HG03432 (cell line): Measurements from ENCODE around the gene TEX13D.
"Not testable (repeated sequence)": the region's sequence is repeated elsewhere in the genome, so short reads cannot be mapped to it uniquely, and the experiment has no call there.

Source experiments
- ATAC-seq: cut with Tn5 transposase; IDR thresholded peaks from one replicate; pipeline ENCODE4 v1.9.1; 2021; ENCODE audit warnings: mild to moderate bottlenecking, moderate library complexity; ENCODE audit not compliant: unreplicated experiment

Gene TEX13D

DNA sequence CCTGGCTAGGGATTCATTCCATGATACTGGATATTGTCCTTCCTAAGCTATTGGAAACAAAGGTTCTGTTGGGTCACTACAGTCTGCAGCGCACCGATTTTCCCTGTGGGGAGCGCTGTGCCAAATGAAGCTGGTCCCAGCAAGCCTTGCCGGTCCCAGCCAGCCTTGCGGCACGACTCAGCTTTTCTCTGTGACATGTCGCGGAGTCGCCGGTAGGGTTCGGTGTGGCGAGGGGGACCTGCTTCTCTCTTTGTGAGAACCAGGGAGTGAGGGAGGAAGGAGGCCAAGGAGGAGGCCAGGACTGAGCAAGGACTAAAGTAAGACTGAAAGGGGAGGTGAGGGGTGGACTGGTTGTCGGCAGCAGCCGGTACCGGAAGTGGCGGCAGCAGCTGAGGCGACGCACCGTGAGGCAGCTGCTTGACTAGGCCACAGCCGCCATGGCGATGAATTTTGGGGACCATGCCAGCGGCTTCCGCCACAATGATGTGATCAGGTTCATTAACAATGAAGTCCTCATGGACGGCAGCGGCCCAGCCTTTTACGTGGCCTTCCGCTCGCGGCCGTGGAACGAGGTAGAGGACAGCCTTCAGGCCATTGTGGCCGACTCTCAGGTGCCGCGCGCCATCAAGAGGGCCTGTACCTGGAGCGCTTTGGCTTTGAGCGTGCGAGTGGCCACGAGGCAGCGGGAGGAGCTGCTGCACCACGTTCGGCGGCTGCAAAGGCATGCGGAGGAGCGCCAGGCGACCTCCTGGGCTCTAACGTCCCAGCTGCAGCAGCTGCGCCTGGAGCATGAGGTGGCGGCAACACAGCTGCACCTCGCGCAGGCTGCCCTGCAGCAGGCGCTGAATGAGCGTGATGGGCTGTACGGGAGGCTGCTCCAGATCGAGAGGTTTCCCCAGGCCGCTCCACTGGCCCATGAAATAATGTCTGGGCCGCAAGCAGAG is at the start of gene TEX13D:
TSS of gene TEX13D (plus strand) at position 180 of the 944 bp plus-strand sequence. CDS start at position 438, 258 bp downstream.
- no peak for ATAC-seq

DNA sequence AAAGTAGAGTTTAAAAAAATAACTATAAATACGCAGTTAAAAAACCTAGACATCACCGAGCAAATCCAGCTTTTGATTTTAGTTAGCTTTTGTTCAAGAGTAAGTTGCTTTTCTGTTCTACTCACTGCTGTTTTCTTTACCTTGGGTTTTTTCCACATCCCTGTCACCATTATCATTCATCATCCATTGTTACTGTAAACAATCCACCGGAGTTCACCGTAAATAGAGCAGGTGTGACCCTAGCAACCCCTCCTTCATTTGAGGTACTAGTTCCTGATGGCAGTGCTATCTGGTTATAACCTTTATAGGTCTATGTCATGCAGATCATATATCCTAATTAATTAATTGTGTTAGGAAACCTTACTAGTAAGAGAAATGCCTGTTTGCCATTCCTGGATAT is 43.0 kb upstream of the TEX13D start:
- ATAC-seq = no peak

DNA sequence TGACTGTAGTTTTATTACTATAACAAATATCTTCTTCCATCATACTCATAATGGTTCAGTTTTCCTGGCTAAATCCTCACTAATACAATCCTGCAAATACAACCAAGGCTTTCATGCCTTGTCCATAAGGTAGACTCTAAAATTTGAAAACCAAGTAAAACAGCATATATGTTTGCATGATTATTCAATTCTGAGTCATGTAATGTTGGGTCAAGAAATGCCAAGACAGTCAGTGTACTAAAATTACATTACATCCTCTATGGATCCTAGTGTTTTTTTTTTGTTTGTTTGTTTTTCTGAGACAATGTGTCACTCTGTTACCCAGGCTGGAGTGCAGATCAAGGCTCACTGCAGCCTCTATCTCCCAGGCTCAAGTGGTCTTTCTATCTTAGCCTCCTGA is 38.6 kb upstream of the TEX13D start:
- no peak for ATAC-seq

DNA sequence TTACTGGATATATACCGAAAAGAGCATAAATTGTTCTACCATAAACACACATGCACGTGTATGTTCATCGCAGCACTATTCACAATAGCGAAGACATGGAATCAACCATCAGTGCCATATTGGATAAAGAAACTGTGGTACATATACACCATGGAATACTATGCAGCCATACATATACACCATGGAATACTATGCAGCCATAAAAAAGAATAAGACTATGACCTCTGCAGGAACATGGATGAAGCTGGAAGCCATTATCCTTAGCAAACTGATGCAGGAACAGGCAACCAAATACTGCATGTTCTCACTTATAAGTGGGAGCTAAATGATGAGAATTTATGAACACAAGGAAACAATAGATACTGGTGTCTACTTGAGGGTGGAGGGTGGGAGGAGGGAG is 33.1 kb upstream of the TEX13D start:
- not testable (repeated sequence) for ATAC-seq

DNA sequence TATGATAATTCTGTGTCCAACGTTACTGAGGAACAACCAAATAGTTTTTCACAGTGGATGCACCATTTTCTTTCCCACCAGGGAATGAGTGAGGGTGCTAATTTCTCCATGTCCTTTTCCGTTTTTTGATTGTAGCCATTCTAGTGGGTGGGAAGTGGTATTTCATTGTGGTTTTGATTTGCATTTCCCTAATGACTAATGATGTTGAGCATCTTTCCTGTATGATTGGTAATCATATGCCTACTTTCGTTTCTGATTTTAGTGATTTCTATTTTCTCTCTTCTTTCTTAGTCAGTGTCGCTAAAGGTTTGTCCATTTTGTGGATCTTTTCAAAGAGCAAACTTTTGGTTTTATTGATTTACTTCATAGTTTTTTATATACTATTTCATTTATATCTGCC is 32.1 kb upstream of the TEX13D start:
- no peak for ATAC-seq

DNA sequence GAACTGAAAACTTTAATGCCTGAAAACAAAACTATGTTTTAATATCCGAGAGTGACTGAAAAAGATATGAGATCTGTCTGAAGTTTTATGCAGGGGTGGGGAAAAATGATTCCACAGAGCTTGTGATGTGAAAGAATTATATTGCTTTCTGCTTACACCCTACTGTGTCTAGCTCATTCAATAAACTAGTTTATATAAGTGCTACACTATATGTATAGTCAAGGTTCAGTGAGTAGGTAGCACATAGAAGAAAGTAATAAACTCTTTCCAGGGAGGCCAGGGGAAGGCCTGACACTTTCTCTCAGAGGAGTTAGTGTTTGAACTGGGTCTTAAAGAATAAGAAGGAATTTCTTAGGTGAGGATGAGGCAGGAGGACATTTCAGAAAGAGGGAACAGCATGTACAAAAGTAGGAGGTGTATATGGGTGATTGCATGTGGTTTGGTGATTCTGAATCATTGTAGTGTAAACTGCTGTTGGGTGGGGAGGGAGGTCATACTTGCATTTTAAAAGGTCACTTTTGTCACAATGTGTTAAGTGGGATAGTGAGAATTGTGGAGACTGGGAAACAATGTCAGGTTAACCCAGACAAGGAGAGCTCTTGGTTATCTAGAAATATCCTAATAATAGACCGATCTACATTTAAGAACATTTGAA is 25.1 kb upstream of the TEX13D start:
- no peak for ATAC-seq

DNA sequence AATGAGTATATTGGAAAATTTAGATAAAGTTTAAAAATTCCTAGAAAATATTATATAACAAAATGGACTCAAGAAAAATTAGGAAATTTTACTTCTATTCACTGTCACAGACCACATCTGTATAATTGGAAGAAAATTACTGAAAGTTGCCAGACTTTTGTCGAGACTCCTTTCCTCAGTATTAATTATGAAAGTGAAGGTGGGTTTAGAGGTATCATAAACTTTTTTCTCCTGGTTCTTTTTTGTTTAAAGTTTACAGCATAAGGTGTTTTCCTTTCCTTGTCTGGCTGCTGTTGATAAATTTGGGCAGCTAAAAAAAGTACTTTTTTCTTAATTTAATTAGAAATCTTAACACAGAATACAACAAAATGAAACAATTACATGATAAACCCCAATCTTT is 6.7 kb upstream of the TEX13D start:
- peak; percentile 61 for ATAC-seq

DNA sequence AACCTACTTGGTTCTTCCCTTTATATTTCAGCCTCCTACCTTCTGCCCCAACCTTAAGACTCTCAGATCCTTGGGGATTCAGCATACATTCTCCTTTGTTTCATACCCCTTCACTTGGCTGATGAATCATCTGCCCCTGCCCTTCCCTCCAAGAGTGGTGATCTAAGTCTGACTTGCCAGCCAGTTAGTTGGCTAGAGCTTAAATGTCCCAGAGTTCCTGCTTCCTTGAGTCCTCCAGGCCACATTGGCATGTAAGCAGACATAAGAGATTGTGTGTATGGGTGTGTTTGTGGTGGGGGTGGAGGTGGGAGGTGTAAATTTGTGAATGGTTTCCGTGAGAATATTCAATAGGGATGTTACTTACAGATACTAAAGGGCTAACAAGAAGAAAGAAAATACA is 3.7 kb upstream of the TEX13D start:
- no peak for ATAC-seq

DNA sequence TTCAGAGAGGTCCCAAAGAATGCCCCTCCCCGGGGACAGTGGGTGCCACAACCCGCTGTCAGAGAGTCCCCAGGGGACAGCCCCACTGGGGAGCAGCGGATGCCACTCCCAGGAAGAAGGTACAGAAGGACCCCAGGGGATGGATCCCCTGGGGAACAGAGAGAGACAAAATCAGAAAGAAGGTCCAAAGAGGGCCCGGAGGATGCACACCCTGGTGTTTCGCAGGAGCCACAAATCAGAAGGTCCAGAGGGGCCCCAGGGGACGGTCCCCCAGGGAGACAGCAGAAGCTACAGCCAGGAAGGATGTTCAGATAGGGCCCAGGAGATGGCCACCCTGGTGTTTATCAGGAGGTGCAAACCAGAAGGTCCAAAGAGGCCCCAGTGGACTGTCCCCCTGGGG is 1.4 kb downstream of the TEX13D start:
- peak; percentile 67 for ATAC-seq

DNA sequence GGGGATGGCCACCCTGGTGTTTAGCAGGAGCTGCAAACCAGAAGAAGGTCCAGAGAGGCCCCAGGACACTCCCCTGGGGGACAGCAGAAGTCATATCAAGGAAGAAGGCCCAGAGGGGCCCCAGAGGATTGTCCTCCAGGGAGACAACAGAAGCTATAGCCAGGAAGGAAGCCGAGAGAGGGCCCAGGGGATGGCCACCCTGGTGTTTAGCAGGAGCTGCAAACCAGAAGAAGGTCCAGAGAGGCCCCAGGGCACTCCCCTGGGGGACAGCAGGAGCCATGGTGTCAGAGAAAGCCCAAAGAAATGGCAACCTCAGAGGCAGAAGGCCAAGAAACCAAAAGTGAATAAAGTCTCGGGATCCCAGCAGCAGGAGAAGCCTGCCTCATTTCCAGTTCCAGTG is 2.1 kb downstream of the TEX13D start:
- not testable (repeated sequence) for ATAC-seq

DNA sequence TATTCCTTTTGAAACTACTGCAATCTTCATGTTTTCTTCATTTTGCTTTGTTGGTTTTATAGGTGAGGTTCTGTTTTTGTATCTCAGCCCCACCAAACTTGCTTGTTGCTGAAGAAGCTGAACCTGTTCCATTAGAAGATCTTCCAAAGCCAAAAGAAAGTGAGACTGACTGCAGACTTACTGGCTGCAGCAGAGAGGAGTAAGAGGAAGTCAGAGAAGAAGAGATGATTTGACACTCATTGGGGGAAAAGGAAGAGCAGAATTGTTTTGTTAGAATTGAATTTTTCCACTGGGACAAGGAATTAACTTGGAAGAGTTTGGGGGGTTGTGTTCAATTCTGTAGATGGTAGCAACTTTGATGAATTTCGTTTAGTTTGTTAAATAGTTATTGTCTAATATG is 3.1 kb downstream of the TEX13D start:
- no peak for ATAC-seq

DNA sequence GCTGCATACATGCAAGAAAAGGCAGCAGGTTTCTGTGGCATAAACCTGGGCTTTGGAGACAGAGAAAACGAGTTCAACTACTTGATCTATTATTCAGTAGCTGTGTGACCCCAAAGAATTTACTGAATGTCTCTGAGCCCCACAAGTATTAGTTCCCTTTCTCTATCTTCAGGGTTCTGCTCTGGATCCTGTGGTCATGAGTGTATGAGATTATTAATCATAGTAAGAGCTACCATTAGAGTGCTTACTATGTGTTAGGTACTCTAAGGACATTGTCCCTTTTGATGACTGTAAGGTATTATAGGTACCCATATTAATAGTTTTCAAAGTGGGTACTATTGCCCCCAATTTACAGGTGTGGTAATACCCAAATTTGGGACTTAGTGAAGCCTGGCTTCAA is 5.5 kb downstream of the TEX13D start:
- ATAC-seq = no peak

DNA sequence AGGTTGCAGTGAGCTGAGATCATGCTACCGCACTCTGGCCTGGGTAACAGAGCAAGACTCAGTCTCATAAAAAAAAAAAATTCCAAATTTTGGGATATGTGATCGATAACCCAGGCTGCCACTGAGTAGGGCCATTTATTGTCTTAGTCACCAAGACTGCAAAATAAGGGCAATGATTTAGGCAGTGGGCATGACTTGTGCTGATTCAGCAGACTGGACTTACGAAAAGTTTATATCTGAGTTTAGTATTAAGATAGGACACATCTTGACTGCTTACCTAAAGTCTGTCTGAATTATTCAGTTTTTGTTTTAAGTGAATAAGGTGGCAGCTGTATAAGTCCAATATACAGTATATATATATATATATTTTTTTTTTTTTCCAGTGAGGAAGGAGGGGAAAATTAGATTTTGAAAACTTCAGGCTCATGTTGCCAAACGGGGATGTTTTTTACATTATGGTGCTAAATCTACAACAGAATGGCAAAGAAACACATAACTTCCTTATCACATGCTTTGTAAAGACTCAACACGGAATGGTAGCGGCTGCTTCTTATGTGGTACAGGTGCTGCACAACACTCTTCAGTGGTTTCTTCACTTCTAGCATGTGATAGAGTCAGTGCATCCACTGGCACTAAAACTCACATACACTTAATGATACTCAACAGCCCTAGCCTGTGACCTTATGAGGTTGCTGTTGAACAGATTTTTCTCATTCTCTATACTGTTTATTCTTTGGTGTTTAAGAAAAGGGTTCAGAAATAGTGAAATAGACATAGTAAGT is 6.5 kb downstream of the TEX13D start:
- no peak for ATAC-seq

DNA sequence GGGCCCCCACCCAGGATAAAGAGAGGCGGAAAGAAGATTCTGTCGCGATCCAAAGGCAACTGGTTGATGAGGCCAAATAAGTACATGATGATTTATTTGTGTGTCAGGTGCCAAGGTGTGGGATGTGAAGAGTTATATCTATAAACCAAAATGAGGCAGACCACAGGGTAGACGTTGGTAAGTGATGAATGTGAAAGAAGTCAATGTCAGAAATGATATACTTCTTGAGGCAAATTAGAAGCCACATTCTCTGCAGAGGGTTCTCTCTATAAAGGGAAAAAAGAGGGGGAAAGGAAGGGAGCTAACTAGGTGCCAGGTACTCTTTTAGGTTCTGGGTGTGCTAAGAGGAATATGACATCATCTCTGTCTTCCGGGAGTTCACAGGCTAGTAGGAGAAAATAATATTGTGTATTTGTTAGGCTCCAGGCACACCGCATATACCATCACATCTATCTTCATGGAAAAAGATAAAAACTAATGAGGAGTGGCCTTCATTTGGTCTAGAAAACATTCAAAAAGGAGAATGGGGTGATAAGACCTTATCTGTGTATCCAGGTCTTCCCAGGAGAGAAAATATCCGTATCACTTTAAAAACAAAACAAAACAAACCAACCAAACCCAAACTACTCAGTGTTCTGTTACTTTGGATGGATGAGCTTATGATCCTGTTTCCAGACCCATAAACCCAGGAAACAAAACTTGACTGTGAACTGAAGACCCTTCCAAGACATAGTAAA is 9.1 kb downstream of the TEX13D start:
- no peak for ATAC-seq

DNA sequence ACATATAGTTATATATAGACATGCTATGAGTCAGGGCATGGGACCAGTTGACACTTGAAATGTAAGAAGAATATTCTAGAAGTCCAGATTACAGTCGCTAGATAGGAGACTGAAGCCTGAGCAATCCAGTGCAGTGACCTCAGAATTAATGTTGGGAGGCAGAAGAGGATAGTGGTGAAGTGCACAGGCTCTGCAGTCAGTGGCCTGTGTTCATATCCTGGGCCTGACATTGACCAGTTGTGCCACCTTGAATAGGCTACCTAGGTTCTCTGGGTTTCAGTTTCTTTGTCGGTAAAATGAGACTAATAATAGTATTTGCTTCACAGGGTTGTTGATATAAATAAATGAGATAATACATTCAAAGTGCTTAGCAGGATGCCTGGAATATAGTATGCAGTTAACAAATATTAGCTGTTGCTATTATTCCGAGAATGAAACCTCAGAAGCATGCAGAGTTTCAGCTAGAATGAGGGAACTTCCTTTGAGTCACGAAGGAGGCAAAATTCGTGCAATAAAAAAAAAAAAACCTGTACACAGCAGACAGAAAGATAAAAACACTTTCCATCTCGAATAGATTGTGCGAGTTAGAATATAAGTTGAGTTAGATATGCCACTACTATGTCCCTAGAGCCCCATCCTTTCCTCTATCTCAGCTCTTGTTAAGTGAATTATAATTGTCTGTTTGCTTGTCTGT is 9.9 kb downstream of the TEX13D start:
- ATAC-seq = no peak

DNA sequence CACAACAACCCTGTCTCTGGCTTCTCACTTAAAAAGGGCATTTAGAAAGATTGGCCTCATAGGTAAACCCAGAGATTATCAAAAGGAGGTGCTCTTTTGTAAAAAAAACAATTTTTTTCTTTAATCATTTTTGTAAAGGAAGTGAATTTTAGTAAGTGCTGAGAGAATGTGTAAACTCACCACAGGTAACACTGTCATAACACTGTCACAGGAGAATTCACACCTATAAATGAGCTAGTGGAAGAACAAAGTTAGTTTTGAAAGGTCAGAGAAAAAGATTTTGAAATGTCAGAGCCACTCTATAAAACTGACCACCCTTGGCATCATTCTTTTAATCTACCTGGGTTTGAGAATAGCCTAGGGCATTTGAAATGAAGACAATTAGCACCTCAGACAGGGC is 10.6 kb downstream of the TEX13D start:
- no peak for ATAC-seq

DNA sequence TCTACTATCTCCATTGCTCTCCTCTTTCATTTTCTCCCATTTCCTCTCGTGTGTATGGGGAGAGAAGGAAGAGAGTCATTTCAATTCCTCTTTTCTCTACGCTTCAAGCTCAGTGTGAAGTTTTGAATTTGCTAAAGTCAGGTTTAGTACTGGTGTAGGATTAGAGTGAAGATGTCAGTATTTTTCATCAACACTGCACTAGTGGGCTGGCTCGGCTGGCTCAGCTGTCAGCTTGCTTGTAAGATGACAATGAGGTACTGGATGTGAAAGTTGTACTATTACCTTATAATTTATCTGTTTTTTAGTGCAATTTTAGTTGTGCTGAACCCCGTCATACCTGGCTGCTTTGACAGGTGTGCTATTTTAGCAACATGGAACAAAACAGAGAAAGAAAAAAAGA is 11.8 kb downstream of the TEX13D start:
- ATAC-seq = no peak

DNA sequence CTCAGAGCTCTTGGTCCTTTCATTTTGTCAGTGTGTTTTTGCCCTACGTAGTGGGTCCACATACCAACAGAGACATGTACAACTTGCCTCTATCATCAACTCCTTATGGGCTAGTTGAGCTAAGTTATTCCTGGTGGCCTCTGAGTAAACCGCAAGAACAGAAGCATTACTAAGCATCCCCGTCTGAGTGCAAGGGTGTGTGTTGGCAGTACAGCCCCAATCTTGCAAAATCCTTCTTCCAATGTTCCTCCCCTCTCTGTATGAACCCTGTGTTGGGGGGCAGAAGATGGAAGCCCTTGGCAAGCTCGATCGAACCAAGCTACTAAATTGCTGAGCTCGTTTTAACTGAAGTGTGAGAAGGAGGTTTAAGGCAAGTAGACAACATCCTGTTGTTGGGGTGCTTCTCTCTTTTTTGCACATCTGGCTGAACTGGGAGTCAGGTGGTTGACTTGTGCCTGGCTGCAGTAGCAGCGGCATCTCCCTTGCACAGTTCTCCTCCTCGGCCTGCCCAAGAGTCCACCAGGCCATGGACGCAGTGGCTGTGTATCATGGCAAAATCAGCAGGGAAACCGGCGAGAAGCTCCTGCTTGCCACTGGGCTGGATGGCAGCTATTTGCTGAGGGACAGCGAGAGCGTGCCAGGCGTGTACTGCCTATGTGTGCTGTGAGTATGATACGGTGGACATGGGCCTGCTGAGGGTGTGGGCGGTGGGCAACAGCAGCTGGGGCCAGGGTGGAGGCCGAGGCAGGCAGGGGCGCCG is 13.8 kb downstream of the TEX13D start, which contains the start of gene SH2D1A:
TSS of gene SH2D1A (plus strand) at position 447 of the 760 bp plus-strand sequence. CDS start at position 527, 80 bp downstream.
- no peak for ATAC-seq

DNA sequence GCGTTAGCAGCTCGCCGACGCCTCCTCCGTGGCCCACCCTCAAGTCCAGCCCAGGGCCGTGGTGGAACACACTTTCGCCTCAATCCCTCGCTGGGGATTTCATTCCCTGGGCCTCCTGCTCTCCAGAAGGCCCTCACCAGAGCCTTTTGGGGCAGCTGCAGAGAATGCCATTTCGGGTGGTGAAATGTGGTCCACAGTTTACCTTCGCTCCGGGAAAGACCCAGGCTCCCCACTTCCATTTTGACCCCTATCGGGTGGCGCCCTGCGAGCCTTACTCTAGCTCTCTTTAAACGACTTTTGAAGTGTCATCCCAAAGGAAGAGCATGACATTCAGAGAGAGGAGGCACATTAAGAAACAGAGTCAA is 14.4 kb downstream of the TEX13D start:
- no peak for ATAC-seq
